ENCODE results near the gene IFNL3.

Gene IFNL3

GRCh38 chr19:39193803-39194202 is 51.0 kb downstream of the IFNL3 start:
- DNase-seq (ENCODE audit: low read depth, low spot score), result no peak

Data from astrocyte of the hippocampus (primary cell).